Activated CD4-positive, alpha-beta T cell treated with anti-CD3 and anti-CD28 coated beads for 48 hours (primary cell): ENCODE data around the gene SOX6.

Source experiments
- DNase-seq: peaks from one replicate; pipeline ENCODE4 v3.0.0-alpha.2; 2020

The SOX6 gene

GRCh38 chr11:16363706-16364105 lies 7.4 kb upstream of the SOX6 start:
- DNase-seq, result no peak

DNA sequence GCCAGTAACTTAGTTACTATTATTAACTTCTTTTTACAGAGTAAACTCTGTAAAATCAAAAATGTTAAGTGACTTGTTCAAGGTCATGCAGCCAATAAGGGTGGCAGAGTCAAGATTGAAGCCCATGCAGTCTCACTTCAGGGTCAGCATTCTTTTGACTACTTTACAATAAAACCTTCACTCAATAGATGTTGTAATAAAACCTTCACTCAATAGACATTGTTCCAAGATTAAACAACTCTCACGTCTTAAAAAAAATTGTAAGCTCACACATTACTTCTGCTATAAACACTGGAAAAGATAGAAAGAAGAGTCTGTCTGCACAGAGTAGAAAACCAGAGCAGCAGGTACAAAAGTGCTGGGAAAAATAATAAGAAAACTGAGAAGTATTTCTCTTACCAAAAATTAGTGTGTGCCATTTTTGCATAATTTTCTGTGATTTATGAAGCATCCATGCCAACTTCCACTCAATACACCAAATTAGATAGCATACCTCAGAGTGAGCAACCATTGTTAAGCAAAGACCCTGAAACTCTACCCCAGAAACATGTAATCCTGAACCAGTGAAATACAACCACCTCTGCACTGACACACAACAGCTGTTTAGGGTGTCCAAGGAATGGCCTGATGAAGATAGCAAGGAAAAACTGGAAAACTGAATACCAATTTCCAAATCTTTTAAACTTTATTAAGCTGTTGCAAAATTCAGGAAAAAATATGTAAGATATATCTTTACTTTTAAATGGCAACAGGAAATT lies 4.9 kb upstream of the SOX6 start:
- DNase-seq, result no peak

DNA sequence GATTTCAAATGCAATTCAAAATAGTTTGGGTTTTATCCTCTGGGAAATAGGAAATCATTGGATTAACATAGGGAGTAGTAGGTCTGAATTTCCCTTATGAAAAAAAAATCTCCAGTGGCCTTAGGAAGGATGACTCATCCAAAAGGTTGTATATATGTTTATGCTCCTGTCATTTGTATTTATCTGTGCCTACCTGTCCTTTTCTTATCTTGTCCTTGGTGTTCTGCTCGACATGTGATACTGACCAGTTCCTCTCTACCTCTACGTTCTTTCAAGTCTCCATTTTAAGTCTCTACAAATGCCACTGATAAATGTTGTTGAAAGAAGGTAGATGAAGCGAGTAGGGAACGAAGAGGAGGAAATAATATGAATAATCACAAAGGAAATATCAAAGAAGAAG lies 3.0 kb upstream of the SOX6 start:
- DNase-seq, result no peak

- no peak for DNase-seq
These were observed 2.4 kb upstream of the SOX6 start for GRCh38 chr11:16358726-16359125.

GRCh38 chr11:16357775-16358174 lies 1.4 kb upstream of the SOX6 start:
- DNase-seq, result no peak

DNA sequence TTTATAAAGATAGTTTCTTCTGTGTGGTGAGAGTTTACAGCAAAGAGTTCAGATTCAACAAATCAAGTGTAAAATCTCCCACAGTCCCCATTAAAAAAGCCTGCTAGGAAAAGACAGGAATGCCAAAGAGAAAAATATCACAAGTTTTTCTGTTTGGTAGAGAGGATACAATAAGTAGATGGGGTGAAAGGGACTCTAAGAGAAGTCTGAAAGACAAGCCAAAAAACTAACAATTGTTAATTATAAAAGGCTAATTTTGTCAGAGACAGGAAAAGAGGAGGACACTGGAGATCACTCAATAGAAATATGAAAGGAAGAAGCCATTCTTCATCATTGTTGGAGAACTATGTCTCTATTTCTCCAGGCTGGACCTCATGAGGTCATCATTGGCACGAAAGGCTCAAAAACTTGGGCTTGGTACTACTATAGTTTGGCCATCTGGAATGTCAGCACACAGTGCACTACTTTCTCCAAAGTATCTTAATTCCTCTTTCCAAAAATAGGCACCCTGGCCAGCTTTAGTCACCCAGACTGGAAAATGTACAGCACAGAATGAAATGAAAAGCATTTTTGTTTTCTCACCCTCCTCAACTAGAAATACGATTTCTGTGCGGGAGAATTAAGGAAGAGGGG lies 531 bp upstream of the SOX6 start:
- no peak for DNase-seq

DNA sequence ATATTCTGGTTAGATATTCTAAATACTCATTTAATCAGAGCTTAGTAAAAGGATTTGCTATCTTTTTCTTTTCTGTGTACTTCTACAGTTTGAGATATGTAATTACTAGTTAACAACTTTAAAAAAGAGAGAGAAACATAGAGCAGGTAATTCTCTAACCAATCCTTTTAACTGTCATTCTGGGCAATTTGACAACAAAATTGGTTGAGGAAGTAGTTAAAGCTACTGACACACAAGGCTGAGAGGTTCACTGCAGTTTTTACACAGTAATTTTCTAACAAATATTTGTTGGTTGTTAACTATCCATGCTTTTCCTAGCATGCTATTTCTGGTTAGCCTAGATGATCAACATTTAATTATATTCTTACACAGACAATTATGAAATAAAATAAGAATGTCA lies 3.6 kb downstream of the SOX6 start:
- DNase-seq, result no peak

GRCh38 chr11:16350125-16350524 lies 6.2 kb downstream of the SOX6 start:
- DNase-seq, result no peak

DNA sequence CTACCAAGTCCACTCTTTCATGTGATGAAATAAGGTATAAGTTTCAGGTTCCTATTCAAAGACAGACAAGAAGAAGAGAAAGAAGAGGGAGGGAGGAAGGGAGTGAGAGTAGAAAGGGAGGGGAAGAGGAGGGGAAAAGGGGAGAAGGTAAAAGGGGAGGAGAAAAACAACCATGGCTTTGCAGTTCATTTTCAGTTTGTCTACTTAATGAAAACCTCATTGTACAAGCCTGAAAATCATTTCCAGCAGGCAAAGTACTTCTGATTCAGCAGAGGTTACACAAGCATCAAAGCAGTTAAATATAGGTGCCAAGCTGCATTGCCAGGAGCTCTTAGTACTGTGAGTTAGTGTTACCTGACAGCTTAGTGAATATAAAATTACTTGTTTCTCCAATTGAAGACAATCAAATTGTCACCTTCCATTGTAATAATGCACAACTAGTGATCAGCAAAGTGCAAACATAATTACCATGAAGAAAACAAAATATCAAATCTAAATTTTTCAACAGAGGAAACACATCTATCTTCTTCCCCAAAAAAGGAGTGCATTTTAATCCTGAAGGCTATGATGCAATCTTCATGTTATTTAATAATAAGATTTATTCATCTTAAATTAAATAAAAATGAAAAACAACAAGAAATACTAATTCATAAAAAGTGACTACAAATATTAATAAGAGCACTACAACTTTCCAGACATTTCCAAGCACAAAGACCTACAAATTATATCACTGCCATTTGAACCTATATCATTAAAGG lies 8.2 kb downstream of the SOX6 start:
- DNase-seq, result no peak

DNA sequence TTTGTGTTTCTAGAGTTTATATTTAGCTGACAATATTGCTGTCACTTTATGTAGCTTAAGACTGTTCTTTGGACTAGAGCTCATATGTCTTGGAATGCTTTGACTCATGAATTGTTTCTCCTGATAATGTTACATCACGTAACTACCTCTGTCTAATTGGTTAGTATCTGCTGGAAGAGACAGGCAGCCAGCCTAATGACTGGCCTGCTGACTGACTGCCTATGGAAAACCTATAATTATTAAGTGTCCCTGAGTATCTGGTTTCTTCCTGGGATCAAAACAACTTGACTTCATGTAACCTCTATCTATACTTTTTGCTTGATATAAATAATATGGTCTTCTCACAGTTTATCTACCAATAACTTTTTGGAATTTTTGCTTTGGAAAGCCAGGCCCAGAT lies 9.4 kb downstream of the SOX6 start:
- DNase-seq, result no peak

DNA sequence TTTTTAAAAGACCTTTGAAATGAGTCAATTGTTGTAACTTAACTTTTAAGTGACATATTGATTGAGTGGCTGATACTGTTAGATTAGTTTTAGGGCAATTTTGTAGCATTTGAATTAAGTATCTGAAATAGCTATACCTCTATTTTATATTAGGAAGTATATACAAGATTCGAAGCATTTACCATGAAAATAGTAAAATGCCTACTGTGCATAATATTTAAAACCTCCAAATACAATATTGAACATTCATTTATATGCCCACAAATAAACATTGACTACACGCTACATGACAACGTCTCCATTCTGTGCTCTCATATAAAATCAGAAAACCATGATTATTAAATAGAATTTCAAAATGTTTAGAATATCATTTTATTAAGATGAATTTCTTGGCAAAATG lies 14.5 kb downstream of the SOX6 start:
- no peak for DNase-seq

DNA sequence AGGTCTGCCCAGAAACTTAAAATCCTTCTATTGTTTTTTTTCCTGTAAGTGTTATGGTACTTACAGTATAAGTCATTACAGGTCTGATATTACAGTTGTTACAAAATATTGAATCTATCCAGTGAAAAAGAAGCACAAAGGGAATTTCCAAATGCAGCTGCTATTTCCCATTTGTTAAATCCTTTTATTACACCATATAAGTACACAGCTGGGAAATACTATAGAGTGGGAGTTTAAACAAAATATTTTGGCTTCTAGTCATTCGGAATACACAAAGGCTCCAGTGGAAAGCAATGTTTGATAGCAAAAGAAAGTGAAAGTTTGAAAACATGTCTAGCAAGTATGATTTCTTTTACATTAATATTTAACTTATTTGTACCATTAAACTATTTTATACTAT lies 18.0 kb downstream of the SOX6 start:
- DNase-seq, result no peak

GRCh38 chr11:16337421-16338213 lies 18.7 kb downstream of the SOX6 start:
- no peak for DNase-seq

DNA sequence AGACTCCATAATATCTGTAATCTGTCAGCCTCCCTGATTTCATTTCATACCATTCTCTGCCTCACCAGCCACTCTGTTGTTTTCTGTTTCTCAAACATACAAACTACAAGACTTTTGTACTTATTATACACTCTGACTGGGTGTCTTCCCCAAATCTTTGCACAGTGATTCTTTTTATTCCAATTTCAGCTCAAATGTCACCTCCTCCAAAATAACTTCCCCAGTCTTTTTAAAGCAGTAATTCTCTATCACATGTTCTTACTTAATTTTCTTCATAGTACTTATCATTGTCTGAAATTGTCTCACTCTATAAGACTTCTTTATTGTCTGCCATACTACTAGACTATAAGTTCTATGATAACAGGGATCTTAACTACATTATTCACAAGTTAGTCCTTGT lies 19.6 kb downstream of the SOX6 start:
- DNase-seq, result no peak

DNA sequence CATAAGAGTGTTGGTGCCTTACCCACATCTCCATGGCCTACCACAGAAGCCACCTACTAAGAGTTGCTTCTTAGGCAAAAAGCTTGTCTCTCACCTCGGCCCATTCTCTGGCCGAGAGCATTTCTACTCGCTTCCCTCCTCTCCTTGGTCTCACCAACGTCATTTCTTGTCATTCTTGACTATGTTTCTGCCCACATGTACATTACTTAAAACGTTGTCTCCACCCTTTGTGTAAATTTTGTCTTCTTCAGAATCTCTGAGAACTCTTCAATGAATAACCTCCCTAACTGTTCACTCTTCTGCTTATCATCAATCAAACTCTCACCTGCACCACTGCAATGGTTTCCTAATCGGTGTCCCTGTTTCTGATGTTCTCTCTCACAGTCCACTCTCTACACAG lies 20.1 kb downstream of the SOX6 start:
- DNase-seq, result no peak

DNA sequence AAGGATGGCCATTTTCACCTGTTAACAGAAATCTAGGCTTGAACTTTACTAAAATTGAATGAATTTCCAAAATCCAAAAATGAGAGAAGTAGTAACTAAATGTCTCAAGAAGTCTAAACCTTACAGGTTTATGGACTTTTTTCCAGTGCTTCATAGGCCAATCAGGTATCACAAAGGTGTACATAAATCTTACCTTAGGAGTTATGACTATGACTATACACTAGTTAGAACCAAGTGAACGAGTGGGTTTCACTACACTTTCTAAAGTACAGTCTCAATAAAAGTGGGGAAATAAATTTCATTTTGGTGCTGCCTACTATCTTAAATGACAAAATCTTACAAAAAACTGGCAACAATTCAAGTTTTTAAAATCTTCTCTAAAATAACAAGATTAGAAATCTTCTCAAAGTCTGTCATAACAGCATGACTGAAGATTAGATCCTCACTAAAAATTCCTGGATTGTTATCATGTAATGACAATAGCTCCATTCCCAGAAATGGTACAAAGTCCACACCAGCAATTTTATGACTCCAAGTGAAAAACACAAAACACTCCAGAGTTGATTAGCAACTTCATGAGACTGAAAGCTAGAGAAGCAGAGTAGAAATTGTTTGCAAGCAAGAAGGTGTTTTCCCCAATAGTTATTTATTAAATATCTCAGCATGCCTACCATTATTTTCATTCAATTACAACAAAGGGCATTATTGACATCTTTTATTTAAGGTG lies 20.9 kb downstream of the SOX6 start:
- DNase-seq, result no peak

DNA sequence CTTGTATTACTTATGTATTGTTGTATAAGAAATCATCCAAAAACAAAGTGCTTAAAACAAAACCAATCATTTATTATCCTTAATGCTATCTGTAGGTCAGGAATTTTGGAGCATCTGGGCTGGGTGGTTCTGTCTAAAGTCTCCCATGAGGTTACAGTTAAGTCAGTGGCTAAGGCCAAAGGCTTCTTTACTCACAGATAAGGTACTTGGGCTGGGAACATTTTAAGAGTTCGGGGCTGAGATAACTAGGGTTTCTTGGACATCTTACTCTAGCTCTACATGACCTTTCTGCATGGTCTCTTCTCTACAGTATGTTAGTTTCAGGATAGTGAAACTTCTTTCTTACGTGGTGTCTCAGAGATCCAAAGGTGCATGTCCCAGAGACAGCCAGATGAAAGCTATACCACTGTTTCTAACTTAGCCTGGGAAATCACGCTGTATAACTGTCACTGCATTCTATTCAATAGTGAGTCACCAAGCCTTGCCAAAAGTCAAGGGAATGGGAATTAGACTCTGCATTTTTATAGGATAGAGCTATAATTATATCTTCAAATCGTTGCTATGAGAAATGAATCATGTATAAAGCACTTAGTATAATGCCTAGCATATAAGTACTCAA lies 29.6 kb downstream of the SOX6 start:
- no peak for DNase-seq

GRCh38 chr11:16322190-16322589 lies 34.2 kb downstream of the SOX6 start:
- DNase-seq, result no peak

- no peak for DNase-seq
These were observed 35.2 kb downstream of the SOX6 start for GRCh38 chr11:16321148-16321547.

DNA sequence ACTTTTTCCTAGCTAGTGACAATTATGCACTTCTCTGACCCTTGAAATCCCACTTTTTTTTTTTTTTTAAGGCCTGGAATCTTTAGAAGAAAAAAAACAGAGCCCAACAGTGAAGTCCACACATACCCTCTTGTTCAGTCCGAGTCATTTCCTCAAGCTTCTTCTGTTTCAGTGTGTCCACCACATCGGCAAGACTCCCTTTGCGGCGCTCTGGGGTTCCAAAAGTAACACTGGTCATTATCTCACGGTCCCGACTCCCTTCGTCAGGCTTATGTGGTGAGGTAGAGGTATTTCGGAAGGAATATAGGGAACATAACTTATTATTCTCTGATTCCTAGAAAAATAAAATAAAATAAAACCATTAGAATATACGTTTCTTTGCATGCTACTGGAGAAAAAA lies 38.0 kb downstream of the SOX6 start:
- DNase-seq, result no peak

DNA sequence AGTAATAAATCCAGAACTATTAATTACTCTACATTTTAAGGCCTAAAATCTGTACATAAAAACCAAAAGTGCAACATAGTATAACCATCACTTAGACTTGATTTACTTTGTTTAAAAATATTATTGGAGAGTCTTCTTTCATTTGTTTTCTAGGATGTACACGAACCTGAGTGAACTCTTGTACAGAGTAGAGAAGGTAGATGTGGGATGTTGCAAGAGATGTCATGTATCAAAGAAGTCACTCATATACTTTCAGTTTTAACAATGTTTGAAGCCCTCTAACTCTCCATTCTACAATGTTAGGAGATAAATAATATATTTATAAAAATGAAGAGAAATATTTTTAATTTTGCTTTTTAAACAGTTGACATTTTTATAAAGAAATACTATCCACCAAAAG lies 38.6 kb downstream of the SOX6 start:
- DNase-seq, result no peak

DNA sequence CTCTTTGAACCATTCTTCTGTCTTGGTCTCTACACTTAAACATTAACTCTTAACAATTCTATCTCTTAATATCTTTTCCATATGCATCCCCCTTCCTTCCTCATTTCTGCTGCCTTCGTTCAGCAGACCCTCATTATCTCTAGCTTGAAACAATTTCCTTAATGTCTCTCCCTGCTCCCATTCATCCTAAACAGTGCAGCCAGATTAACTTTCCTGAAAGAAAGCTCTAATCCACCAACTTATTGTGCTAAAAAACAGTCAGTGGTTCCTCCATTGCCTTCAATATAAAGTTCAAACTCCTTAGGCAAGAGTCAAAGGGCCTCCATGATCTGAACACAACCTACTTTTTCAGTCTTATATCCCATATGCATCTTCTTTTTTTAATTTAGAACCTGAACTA lies 42.5 kb downstream of the SOX6 start:
- no peak for DNase-seq
